GM19193 (cell line): ENCODE results near the gene PHF23.

ENCODE experiments used
- POLR2A ChIP-seq: IDR thresholded peaks from 4 replicates; pipeline ENCODE4 v1.6.1; 2011; ENCODE audit not compliant: insufficient read depth, insufficient read length; ENCODE audit errors: extremely low read depth

Gene PHF23

GRCh38 chr17:7221278-7222092 lies 17.8 kb downstream of the PHF23 start:
- no peak for TF ChIP-seq POLR2A

GRCh38 chr17:7220593-7221277 lies 18.5 kb downstream of the PHF23 start:
- TF ChIP-seq POLR2A: no peak

GRCh38 chr17:7219812-7220592 lies 19.3 kb downstream of the PHF23 start, which contains the start of the genes ACADVL and DLG4:
Gene ACADVL (plus strand): TSS chr17:7219938. CDS start chr17:7219985, 47 bp downstream.
Gene DLG4 (minus strand): TSS chr17:7219836.
- TF ChIP-seq POLR2A: peak; percentile 62

- no peak for TF ChIP-seq POLR2A
These were observed 19.9 kb downstream of the PHF23 start for GRCh38 chr17:7219229-7219811.

GRCh38 chr17:7218758-7219157 lies 20.5 kb downstream of the PHF23 start:
- TF ChIP-seq POLR2A: no peak

- no peak for TF ChIP-seq POLR2A
These were observed 21.1 kb downstream of the PHF23 start for GRCh38 chr17:7218166-7218565.

- no peak for TF ChIP-seq POLR2A
These were observed 21.9 kb downstream of the PHF23 start for GRCh38 chr17:7217113-7217987.

GRCh38 chr17:7216242-7217112 lies 22.8 kb downstream of the PHF23 start:
- TF ChIP-seq POLR2A: no peak

- TF ChIP-seq POLR2A: no peak
These were observed 23.5 kb downstream of the PHF23 start for GRCh38 chr17:7215652-7216180.

GRCh38 chr17:7215136-7215638 lies 24.1 kb downstream of the PHF23 start:
- TF ChIP-seq POLR2A: no peak

GRCh38 chr17:7214300-7215135 lies 24.7 kb downstream of the PHF23 start:
- TF ChIP-seq POLR2A: no peak

- TF ChIP-seq POLR2A: no peak
These were observed 25.4 kb downstream of the PHF23 start for GRCh38 chr17:7213895-7214299.
